Stomach (tissue), 4 donors: ENCODE measurements around the gene DDB1.

Source experiments
- CTCF ChIP-seq, 7 experiments: fragments of 450-650 bp in 4 of 7; fragments of 200-600 bp in 3 of 7; sonication (generic) in 3 of 7; IDR thresholded peaks; one replicate each; pipeline ENCODE4 v1.5.1; 2016 to 2019; ENCODE audit warnings: antibody characterized with exemption in 7 of 7, control low read depth in 2 of 7, mild to moderate bottlenecking in 1 of 7
- EP300 ChIP-seq: sonication (generic); formaldehyde crosslinking; IDR thresholded peaks from one replicate; pipeline ENCODE4 v1.6.1; 2017; ENCODE audit warnings: antibody characterized with exemption
- POLR2A ChIP-seq, 4 donors: fragments of 450-650 bp; IDR thresholded peaks; one replicate each; pipeline ENCODE4 v1.6.1; 2016; ENCODE audit warnings: antibody characterized with exemption in 4 of 4, control low read depth in 2 of 4, mild to moderate bottlenecking in 1 of 4, moderate library complexity in 1 of 4
- POLR2AphosphoS5 ChIP-seq, 3 donors: sonication (generic); formaldehyde crosslinking; IDR thresholded peaks; one replicate each; pipeline ENCODE4 v1.6.1; 2016; ENCODE audit warnings: antibody characterized with exemption in 3 of 3

GRCh38 chr11:61297341-61297740, 35.6 kb downstream of the DDB1 start:
- TF ChIP-seq POLR2A (IDR thresholded peaks at IDR 0.05) = no peak
- no peak for TF ChIP-seq CTCF (IDR thresholded peaks at IDR 0.05)
- TF ChIP-seq POLR2AphosphoS5 (IDR thresholded peaks at IDR 0.05) = no peak
- no peak for TF ChIP-seq EP300
